ENCODE data around the gene ARPC1B. TPM values are rescaled to one million over a fixed set of nuclear protein-coding genes. Genes with fewer than 3 reads are reported as not detected.
A peak's percentile ranks its signal among the peaks of the same experiment; 100 is the strongest.

Gene ARPC1B
- total RNA-seq, 1 donor from 2014 or later, result 300 TPM

DNA sequence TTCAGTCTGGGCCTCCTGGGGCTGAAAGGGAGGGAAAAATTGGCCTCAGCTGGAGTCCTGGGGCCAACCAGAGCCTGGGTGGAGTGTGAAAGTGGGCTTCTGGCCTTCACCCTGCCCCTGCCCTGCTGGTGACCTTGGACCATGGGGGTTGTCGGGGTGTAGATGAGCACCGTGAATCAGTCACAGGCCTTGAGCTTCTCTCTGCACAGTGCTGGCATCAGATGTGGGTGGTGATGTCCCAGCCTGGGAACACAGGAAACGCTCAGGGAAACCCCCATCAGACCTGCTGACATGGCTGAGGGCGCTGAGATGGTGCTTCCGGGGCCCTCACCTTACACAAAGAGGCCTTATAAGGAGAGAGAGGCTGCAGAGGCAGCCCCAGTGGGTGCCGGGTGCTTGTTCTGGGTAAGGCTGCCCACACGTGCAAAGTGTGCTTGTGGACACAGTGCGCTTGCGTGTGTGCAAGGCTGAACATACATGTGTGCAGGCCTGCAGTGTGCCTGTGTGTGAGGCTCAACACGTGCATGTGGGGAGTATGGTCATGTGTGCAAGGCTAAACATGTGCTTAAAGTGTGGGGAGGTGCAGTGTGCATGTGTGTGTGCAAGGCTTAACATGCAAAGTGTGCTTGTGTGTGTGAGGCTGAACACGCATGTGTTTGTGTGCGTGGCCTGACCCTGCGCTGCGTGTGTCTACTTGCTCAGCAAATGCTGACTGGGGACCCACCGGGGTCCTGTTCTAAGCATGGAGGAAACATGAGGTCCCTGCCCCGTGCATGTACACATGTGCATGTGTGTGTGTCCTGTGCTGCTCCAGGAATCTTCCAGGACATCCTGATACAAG is 6.5 kb downstream of the ARPC1B start:
- ATAC-seq (ENCODE audit: low read depth) (peak; percentile 84), DNase-seq (peak; percentile 67)
- ChIA-PET CTCF (interaction anchor here (1.7 kb wide), 1 partner anchor 15 kb away, joined by 5 read pairs; no protein-coding TSS in a partner anchor), POLR2A (interaction anchor here (0.5 to 10.5 kb wide), 14 partner anchors 9 to 1048 kb away, joined by 3 to 189 read pairs (median 4); partner anchors contain the start of genes ARPC1A, BUD31, PDAP1 and PTCD1)
- Mint-ChIP-seq H3K27me3 (no peaks in the 10 kb centered on the region), H3K4me1 (peaks cover 72% of the 10 kb centered on the region), H3K36me3 (ENCODE audit: low read depth) (peaks cover 46% of the 10 kb centered on the region), H3K27ac (peak overlapping the region; percentile 98), H3K4me3 (peak overlapping the region; percentile 83), H3K9me3 (no peaks in the 10 kb centered on the region)
- intact Hi-C loops (cut with micrococcal nuclease), result loop anchor here (1.0 to 2.0 kb wide), 5 partner anchors 12 to 702 kb away; partner anchors contain the start of genes BUD31, PDAP1 and ZNF789
- TF ChIP-seq, protein P1, sequence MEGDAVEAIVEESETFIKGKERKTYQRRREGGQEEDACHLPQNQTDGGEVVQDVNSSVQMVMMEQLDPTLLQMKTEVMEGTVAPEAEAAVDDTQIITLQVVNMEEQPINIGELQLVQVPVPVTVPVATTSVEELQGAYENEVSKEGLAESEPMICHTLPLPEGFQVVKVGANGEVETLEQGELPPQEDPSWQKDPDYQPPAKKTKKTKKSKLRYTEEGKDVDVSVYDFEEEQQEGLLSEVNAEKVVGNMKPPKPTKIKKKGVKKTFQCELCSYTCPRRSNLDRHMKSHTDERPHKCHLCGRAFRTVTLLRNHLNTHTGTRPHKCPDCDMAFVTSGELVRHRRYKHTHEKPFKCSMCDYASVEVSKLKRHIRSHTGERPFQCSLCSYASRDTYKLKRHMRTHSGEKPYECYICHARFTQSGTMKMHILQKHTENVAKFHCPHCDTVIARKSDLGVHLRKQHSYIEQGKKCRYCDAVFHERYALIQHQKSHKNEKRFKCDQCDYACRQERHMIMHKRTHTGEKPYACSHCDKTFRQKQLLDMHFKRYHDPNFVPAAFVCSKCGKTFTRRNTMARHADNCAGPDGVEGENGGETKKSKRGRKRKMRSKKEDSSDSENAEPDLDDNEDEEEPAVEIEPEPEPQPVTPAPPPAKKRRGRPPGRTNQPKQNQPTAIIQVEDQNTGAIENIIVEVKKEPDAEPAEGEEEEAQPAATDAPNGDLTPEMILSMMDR (IDR thresholded peaks at IDR 0.05), result no peak

DNA sequence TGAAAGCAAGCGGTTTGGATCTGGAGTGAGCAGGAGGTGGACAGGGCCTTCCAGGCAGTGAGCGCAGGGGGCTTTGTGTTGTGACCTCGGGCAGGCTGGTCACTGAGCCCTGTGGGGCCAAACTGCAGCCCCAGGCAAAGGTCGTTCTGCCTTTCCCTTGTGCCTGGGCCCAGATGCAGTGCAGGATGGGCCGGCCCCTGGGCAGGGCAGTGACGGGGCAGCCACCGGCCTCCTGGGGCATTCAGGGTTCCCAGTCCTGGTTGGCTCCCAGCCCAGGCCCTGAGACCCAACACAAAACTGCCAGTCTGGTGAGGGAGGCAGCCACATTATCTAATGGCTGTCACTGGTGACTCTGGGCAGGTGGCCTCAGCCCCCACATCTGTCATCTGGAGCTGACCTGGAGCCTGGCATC is 7.1 kb downstream of the ARPC1B start:
- ChIA-PET POLR2A (interaction anchor here (0.5 to 10.5 kb wide), 7 partner anchors 11 to 1203 kb away, joined by 5 to 189 read pairs (median 7); partner anchors contain the start of genes BUD31, PDAP1 and ZCWPW1), CTCF (no interaction called here)
- TF ChIP-seq, protein P1 (IDR thresholded peaks at IDR 0.05), result no peak
- H3K4me1 Mint-ChIP-seq, result peaks cover 66% of the 10 kb centered on the region
- DNase-seq, result no peak
- intact Hi-C loops (cut with micrococcal nuclease), result loop anchor here (1.0 to 2.0 kb wide), 4 partner anchors 12 to 701 kb away; partner anchors contain the start of genes BUD31 and PDAP1
- peaks cover 51% of the 10 kb centered on the region for H3K36me3 Mint-ChIP-seq (ENCODE audit: low read depth)
- H3K4me3 Mint-ChIP-seq, result peak overlapping the region; percentile 83
- no peaks in the 10 kb centered on the region for H3K27me3 Mint-ChIP-seq
- no peak for ATAC-seq (ENCODE audit: low read depth)
- H3K27ac Mint-ChIP-seq, result peak overlapping the region; percentile 98
- no peaks in the 10 kb centered on the region for H3K9me3 Mint-ChIP-seq

GRCh38 chr7:99383203-99383602 is 8.7 kb downstream of the ARPC1B start:
- intact Hi-C loops (cut with micrococcal nuclease), result loop anchor here (1.0 kb wide), 1 partner anchor 9 kb away; the partner anchor contains the start of gene ARPC1B
- ATAC-seq (ENCODE audit: low read depth), result no peak
- Mint-ChIP-seq H3K27ac (peak overlapping the region; percentile 75), H3K4me1 (peaks cover 58% of the 10 kb centered on the region), H3K27me3 (no peaks in the 10 kb centered on the region), H3K36me3 (ENCODE audit: low read depth) (peaks cover 55% of the 10 kb centered on the region), H3K9me3 (no peaks in the 10 kb centered on the region), H3K4me3 (peak overlapping the region; percentile 28)
- TF ChIP-seq, protein P1 (IDR thresholded peaks at IDR 0.05), result no peak
- no peak for DNase-seq
- ChIA-PET CTCF (no interaction called here), POLR2A (interaction anchor here (0.6 to 10.5 kb wide), 5 partner anchors 8 to 169 kb away, joined by 4 to 189 read pairs (median 4); partner anchors contain the start of genes BUD31 and PDAP1)

- DNase-seq (no peak), ATAC-seq (ENCODE audit: low read depth) (no peak)
- Mint-ChIP-seq H3K27ac (peak overlapping the region; percentile 75), H3K4me1 (peaks cover 56% of the 10 kb centered on the region), H3K4me3 (no peak overlapping the region), H3K9me3 (no peaks in the 10 kb centered on the region), H3K27me3 (no peaks in the 10 kb centered on the region), H3K36me3 (ENCODE audit: low read depth) (peaks cover 57% of the 10 kb centered on the region)
- POLR2A ChIA-PET, result interaction anchor here (1.3 to 1.6 kb wide), 2 partner anchors 8 to 25 kb away, joined by 4 to 7 read pairs; partner anchors contain the start of genes BUD31 and PDAP1
- intact Hi-C loops (cut with micrococcal nuclease), result loop anchor here (1.0 kb wide), 1 partner anchor 10 kb away; the partner anchor contains the start of gene ARPC1B
- TF ChIP-seq, protein P1 (IDR thresholded peaks at IDR 0.05), result no peak
- CTCF ChIA-PET, result no interaction called here
Measured at GRCh38 chr7:99383791-99384370, 9.4 kb downstream of the ARPC1B start.
